Measurements from ENCODE around the gene CRYGB.

DNA sequence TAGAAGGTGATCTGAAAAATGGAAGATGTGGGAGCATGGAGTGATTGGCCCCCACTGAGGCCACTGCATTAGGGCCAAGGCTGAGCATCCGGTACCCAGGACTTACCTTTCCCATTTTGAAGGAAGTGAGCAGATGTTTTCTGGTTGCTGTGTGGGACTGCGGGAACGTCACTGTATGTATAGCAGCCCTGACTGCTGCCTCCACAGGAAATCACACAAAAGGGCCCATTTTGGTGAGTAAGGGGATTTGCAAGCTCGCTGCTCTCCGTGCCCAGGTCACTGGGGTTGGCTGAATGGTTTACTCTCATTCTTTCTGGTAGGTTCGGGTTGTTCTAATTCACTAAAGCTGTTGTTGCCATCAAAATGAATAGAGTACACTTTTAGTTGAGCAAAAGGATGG lies at the start of gene CRYGB:
- TF ChIP-seq EP300 (IDR thresholded peaks at IDR 0.05) (no peak), CTCF (IDR thresholded peaks at IDR 0.05) (no peak), POLR2AphosphoS5 (IDR thresholded peaks at IDR 0.05) (no peak)

Measured in gastroesophageal sphincter (tissue), 3 donors.